Mesenteric fat pad (tissue), 1 donor: ENCODE measurements around the gene MYO1D. TPM values are rescaled to one million over a fixed set of nuclear protein-coding genes. Genes with fewer than 3 reads are reported as not detected.
"Not testable (repeated sequence)": the region's sequence is repeated elsewhere in the genome, so short reads cannot be mapped to it uniquely, and the experiment has no call there.

Source experiments
- DNase-seq: peaks from one replicate; pipeline ENCODE4 v3.0.0-alpha.2; 2020; ENCODE audit warnings: low spot score
- total RNA-seq: library from RNA; stranded (reverse); fragmentation: NEBNext Ultra II Directional; extraction: Animal tissue kit (Norgen Biotek cat#: 25700); gene quantifications from one replicate; pipeline ENCODE4 v1.2.1, GENCODE V29; 2021
- donor health status: DM: yes; HTN: yes; CAD: no.

MYO1D gene
- total RNA-seq, 1 donor from 2014 or later, result 36.0 TPM

DNA sequence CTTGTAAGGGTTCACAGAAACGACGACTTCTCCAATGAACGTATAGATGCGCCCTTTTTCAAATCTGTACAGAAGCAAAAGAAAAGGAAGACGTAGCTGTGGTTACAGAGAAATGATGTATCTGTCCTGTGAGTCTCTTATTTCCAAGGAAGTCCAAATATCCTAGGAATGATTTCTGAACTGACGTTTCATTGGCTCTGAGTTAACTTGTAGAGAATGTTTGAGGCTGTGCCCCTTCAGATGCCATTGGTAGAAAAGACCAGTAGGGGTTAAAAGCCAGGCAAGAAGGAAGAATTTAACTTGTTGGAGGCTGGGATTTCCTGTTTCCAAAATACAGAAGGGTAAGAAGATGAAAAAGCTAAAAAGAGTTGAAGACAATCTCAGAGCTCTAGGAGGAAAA, 96.2 kb downstream of the MYO1D start:
- no peak for DNase-seq

DNA sequence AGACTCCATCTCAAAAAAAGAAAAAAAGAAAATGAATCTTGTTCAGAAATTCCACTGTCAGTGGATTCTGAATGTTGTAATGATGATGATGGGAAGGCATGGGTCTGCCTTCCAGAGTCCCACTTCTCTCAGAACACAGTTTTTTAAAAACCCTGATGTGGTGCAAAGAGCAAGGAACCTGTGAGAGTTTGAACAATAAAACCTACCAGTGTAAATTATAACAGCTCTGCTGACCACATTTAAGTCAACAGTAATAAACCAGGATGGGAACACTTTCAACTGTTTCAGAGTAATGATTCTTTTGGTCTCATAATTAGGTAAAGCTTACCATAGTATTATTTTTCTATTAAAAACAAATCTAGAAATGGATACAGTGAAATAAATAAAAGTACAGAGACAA, 99.0 kb downstream of the MYO1D start:
- no peak for DNase-seq

DNA sequence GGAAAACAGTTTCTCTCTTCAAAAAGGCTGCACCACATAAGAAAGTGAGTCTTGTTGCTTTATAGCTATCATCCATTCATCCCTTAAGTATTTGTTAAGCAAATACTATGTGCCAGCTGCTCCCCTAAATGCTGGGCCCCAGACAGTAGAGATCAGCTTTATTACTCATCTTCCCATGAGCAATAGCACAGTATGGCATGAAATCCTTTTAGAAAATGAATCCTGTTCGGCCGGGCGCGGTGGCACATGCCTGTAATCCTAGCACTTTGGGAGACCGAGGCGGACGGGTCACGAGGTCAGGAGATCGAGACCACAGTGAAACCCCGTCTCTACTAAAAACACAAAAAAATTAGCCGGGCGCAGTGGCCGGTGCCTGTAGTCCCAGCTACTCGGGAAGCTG, 99.5 kb downstream of the MYO1D start:
- DNase-seq, result no peak

DNA sequence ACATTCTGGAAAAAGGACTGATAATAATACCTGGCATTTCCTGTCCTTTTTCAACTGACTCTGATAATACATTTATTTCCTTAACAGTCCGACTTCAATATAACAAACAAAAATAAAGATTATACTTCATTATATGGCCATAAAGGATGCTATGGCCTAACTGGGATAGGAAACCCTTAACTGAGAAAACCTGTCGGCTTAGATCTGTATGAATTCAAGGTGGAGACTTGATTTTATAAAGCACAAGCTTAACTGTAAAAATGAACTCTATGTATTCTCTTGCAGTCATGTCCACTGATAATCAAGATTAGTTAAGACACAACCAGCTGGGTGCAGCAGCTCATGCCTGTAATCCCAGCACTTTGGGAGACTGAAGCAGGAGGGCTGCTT, 102.2 kb downstream of the MYO1D start:
- no peak for DNase-seq

DNA sequence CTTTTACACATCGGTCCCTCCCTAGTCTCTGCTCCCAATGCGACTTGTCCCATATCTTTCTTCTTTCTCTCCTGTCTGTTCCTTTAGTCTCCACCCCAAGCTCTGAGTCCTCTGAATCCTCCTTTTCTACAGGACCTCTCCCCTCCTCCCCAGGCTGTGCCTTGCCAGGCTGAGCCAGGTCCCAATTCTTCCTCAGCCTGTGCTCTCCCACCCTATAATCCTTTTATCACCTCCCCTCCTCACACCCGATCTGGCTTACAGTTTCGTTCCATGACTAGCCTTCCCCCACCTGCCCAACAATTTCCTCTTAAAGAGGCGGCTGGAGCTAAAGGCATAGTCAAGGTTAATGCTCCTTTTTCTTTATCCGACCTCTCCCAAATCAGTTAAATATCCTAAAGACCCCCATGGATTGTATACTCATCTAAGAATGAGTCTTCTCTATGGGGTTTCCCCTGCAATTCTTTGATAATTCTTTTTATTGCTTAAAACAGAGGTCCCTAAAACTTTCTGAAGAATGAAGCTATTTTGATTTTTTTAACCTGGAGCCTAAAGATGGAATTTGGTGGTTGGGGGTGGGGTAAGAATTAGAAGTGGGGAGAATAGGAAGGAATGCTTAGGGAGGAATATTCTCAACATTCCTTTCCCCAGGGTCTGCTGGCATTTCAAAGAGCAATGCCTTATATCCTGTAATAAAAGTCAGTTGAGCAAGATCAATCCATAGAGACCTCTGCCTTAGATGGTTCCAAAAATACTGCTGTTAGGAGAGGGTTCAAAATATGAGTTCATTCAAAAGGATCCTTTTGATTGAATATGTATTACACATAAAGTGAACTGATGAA, 102.8 kb downstream of the MYO1D start:
- DNase-seq, result no peak

DNA sequence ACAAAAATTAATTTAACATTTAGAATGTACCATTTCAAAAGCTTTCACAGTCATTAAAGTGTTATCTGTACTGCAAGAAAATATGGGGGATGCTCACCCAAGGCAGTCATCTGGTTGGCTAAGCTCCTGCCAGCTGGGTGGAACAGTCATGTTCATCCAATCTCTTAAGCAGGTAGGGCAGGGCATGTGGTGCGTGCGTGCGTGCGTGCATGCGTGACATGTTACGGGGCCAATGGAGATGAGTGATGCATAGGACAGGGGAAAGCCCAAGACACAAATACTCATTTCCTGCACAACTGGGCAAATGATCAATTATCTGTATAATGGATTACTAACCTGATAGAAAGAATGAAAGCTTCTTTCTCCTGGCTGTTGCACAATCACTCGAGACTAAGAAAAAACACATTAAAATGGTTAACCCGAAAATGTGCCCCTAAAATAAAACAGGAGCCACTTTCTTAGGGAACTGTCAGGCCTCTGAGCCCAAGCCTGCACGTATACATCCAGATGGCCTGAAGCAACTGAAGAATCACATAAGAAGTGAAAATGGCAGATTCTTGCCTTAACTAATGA, 104.4 kb downstream of the MYO1D start:
- no peak for DNase-seq

DNA sequence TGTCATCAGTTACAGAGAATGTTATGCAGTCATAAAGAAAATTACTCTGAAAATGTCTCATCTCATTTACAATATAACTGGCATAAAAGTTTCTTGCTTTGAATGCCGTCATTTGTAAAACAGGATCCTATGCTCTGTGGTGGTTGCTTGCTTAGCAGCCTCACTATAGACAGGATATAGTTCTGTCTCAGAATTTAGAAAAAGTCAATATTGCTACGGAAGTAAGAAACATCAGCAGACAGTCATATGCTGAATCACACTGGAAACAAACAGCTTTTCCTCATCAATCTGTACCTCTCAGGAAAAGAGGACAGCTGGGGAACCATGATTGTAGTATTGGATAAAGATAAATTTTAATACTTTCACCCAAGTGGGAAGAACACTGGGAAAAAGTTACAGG, 105.5 kb downstream of the MYO1D start:
- DNase-seq, result no peak

DNA sequence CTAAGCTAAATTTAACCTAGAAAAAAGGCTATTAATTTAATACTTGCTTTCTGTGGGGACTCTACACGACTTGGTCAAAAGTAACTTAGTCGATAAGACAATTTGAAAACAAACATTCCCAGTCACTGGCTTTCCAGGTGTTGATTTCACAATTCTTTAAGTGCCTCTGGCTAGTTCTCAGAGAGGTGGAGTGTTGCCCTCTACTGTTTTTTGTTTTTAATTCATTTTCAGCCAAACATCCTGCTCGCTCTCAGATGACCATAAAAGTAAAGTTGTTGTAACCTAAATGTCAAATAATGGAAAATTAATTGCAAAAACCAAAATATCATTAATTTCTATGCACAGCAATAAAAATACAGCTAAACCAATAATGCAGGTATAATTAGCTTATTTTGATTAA, 107.1 kb downstream of the MYO1D start:
- no peak for DNase-seq

DNA sequence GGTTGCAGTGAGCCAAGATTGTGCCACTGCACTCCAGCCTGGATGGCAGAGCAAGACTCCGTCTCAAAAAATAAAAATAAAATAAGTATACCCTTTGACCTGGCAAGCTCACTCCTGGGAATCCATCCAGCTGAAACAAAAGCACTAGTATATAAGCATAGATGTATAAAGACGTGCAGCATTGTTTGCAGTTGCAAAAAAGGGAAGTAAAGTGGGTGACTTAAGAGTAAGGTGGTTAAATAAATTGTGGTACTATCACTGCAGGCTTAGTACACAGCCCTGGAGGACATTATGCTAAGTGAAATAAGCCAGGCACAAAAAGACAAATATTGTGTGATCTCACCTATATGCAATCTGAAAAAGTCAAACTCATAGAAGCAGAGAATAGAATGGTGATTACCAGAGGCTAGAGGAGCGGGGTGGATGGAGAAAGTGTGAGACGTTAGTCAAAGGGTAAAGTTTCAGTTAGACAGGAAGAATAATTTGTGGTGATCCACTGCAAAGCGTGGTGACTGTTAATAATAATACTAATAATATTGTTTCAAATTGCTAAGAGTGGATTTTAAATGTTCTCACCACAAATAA, 113.0 kb downstream of the MYO1D start:
- no peak for DNase-seq

DNA sequence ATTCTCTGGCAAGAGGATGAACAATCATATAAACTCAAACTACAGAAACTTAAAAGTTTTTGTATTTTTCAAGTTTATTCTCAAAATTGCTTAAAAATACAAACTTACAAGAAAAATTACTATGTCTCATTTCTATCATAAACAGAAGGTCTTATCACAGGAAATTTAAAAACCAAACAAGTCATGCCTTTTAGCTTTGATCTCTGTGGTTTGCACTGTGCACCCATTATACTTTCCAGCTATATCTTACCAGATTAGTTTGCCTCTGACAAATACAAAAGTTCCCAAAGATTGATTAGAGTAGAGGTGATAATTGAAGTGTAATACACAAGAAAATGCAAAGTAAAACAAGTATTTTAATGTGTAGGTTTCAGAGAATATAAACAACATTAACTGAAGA, 117.4 kb downstream of the MYO1D start:
- no peak for DNase-seq

DNA sequence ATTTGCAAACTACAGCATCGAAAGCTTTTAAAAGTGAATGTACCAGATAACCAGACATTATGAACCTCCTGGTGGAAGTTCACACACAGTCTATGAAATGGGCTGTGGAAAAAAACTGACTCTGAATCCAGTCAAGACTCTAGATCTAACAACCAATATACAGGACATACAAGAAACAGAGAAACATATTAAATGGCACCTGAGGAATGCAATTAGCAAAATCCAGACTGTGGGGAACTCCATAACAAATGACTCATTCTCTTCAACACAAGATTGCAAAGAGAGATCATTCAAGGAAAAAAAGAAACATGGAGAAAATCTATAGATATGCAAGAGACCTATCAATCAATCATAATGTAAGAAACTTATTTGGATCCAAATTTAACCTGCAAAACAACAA, 119.0 kb downstream of the MYO1D start:
- DNase-seq, result no peak

DNA sequence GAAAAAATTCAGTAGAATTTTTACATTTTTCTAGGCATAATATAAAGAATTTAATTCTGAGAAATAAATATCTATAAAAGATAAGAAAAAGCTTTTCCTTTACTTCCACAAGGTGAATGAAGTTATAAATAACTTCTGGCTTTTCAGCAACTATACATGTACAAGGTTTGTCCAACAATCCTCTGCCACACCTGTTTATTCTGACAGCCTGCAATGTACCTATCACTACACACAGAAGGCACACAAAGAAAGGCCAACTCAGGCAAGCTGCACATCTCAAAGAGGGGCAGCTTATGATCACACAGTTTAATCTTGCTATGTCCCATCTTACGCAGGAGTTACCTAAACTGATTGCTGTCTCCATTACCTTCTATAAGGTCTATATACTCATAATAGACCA, 120.2 kb downstream of the MYO1D start:
- no peak for DNase-seq

DNA sequence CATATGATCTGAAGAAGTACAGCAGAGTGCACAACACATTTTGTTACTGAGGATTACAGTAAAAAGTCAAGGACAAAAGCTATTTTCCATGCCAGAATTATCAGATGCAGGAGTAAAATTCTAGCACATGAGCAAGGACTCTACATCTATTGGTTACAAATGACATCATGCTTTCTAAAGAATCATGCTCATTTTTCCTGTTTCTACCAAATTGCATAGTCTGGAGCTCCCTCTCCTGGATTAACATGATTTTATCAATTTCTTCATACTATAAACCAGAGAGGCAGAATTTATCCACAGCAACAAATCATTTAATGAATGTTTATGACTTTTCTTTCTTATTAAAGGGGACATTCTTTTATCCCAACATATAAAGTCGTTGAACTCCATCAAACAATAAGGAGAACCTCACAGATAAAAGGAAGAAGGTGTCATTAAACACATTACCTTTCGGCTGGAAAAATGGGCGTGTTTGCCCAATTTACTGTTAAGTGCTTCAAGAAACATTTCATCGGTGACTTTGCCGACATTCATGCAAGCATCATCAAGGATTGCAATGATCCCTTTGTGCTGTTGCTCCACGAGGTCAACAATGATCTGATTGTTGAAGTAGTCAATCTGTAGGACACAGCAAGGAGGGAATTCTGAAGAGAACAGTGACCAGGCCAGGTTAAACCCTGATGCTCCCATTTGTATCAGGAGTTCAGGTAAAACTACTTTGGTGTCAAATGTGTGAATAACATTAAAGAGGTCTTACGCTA, 121.7 kb downstream of the MYO1D start:
- no peak for DNase-seq

DNA sequence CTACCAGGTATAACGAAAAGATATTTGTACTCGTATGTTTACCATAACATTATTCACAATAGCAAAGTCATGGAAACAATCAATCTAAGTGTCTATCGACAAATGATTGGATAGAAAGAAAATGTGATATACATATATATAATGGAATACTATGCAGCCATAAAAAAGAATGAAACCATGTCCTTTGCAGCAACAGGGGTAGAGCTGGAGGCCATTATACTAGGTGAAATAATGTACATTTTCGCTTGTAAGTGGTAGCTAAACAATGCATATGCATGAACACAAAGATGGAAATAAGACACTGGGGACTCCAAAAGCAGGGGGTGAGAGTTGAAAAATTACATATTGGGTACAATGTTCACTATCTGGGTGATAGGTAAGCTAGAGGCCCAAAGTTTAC, 124.0 kb downstream of the MYO1D start:
- no peak for DNase-seq

DNA sequence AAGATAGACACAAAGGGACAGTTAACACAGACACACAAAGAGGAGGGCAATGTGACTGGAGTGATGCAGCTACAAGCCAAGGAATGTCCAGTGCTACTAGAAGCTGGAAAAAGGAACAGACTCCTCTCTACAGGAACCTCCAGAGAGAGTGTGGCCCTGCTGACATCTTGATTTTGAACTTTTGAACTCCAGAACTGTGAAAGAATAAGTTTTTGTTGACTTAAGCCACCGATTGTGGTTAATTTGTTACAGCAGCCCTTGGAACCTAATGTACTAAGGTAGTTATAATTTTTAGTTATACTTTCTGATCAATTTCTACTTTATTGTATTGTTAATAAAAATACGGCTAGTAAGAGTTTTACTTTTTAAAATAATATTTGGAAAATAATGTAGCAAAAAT, 129.1 kb downstream of the MYO1D start:
- DNase-seq, result no peak

DNA sequence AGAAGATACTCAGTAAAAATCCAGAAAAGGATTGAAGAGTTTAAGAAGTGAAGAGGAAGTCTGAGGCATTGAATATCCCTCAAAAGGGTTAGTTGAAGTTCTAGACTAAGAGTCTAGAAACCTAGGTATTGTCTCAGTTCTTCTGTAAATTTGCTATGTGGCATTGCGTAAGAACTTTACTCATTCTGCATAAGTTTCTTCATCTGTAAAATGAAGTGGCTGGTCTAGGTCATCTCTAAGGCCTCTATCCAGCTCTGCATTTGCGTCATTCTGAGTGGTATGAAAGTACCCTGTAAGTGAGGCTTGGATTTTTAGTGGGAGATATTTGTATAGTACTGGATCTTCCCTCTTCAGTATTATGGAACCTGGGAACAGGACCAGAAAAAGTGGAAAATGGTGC, 130.2 kb downstream of the MYO1D start:
- DNase-seq, result no peak

DNA sequence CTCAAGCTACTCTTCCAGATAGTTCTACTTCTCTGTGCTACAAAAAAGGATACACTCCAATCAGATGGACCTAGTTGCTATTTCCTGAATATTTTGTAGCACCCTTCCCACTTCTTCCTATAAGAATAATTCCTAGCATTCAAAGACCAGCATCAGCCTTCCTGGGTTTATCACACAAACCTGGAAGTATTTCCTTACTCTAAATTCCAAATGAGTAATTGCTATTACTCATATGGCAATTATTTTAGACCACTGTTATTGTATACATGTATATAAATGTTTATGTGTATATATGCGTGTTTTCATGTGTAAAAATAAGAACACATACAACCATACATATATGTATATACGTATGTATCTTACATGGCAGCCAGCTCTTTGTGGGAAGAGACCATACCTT, 130.6 kb downstream of the MYO1D start:
- no peak for DNase-seq

DNA sequence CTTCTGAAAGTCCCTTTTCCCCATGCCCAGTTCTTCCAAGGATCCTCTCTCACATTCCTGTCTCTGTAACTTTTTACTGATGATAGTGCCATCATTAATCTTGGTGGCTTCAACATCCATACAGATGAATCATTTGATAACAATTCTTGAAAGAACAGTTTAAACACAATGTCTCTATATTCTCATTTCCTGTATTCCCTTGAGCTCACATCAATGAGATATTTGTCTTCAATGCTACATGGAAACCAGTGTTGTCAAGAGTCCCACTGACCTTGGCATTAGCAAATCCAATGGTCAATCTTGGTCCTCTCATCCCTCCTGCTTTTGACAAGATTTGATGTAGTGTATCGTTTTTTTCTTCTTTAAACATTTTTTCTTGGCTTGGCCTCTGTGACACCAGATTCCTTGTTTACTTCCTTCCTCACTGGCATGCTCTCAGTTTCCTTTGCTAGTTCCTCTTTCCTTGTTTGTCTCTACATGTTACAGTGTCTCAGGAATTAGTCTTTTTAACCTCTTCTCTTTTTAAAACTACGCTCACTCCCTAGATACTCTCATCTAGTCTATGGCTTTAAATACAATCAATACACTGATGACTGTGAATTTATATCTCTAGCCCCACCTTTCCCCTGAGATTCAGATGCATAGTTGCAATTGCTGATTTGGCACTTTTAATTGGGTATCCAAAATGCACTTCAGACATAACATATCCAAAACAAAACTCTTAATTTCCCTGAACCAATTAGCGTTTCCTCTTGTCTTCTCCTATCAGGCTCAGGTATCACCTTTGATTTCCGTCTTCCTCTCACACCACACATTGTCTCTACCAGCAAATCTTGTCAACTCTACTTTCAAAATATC, 134.0 kb downstream of the MYO1D start:
- no peak for DNase-seq

DNA sequence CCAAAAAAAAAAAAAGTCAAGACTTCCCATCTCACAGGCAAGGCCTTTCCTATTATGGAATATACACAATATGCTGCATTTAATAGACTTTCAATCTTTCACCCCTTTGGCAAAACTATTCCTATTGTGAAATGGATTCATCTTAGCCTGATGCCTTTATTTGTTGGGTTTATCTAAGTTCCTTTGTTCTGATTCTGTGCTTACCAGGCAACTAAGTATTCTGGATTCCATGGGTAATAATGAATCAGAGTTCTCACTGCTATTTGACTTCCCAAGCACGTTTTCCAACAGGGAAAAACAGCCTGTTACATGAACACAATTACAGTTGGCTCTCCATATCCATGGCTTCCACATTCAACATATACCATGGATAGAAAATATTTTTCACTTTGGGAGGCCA, 135.5 kb downstream of the MYO1D start:
- DNase-seq, result no peak

DNA sequence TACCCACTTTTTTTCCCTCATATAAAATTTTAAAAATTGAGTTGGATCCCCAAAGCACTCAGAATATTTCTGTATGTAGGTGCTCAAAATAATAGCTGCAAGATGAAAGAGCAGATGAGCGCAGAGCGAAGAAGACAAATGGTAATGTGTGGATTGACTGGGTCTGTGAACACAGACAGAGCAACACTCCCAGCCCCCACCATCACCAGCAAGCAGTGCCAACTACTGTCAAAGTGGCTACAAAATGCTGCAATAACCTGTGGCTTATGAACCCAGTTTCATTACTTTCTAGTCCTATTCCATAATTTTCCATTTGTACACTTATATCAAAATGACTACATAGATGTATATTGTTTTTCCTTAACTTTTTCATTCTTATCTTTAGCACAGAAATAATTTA, 137.2 kb downstream of the MYO1D start:
- DNase-seq, result no peak

DNA sequence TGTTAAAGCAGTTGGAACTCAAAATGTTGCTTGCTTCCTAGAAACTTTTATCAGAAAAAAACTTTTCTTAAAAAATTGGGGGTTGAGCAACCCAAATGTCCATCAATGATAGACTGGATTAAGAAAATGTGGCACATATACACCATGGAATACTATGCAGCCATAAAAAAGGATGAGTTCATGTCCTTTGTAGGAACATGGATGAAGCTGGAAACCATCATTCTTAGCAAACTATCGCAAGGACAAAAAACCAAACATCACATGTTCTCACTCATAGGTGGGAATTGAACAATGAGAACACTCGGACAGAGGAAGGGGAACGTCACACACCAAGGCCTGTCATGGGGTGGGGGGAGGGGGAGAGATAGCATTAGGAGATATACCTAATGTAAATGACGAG, 137.8 kb downstream of the MYO1D start:
- not testable (repeated sequence) for DNase-seq
